Astrocyte (in vitro differentiated cells and primary cell): ENCODE measurements around the gene PHKG2.

ENCODE experiments used
- CTCF ChIP-seq: IDR thresholded peaks from 2 replicates; pipeline ENCODE4 v1.5.1; 2011; ENCODE audit warnings: low read depth, mild to moderate bottlenecking, inconsistent platforms, low read length, moderate library complexity; ENCODE audit not compliant: insufficient read depth
- EZH2 ChIP-seq: IDR thresholded peaks from 2 replicates; pipeline ENCODE4 v1.6.1; 2012; ENCODE audit warnings: mild to moderate bottlenecking, low read length, inconsistent platforms; ENCODE audit not compliant: insufficient read depth

- TF ChIP-seq CTCF (no peak), EZH2 (no peak)
Observed at GRCh38 chr16:30725418-30725792, 22.8 kb upstream of the PHKG2 start.
